GM23338 (cell line): ENCODE measurements around the gene CENPH. TPM values are rescaled to one million over a fixed set of nuclear protein-coding genes. Genes with fewer than 3 reads are reported as not detected.

Experiments
- ATAC-seq: fragments of 200-7000 bp; cut with Tn5 transposase; 3 replicates; pipeline ENCODE4 v1.9.1; 2020
- DNase-seq: peaks from one replicate; pipeline ENCODE4 v3.0.0-alpha.2; 2015; ENCODE audit warnings: low spot score
- H2AFZ ChIP-seq: fragments of 200-600 bp; sonication (generic); 2 replicates; pipeline ENCODE4 v1.8.0; 2016; ENCODE audit warnings: antibody characterized with exemption, mild to moderate bottlenecking, moderate library complexity
- H3F3A ChIP-seq: fragments of 200-600 bp; sonication (generic); replicated peaks from 2 replicates; pipeline ENCODE4 v1.8.0; 2017; ENCODE audit warnings: antibody characterized with exemption, mixed run types, low read depth
- H3K27ac ChIP-seq: fragments of 200-600 bp; sonication (generic); 2 replicates; pipeline ENCODE4 v1.6.1; 2016; ENCODE audit warnings: low read depth
- H3K27me3 ChIP-seq: fragments of 200-600 bp; sonication (generic); 2 replicates; pipeline ENCODE4 v1.8.0; 2016; ENCODE audit warnings: mild to moderate bottlenecking, mixed run types, moderate library complexity; ENCODE audit not compliant: insufficient read depth
- H3K36me3 ChIP-seq: fragments of 200-600 bp; sonication (generic); 2 replicates; pipeline ENCODE4 v1.8.0; 2016; ENCODE audit warnings: mild to moderate bottlenecking; ENCODE audit not compliant: insufficient read depth
- H3K4me1 ChIP-seq: fragments of 200-600 bp; sonication (generic); 2 replicates; pipeline ENCODE4 v1.8.0; 2016; ENCODE audit warnings: mild to moderate bottlenecking, moderate library complexity; ENCODE audit not compliant: insufficient read depth
- H3K4me2 ChIP-seq: fragments of 200-600 bp; sonication (generic); 2 replicates; pipeline ENCODE4 v1.7.1; 2017; ENCODE audit warnings: mixed run types
- H3K4me3 ChIP-seq: fragments of 200-600 bp; sonication (generic); 2 replicates; pipeline ENCODE4 v1.6.1; 2016; ENCODE audit warnings: mixed run types
- H3K79me2 ChIP-seq: fragments of 200-600 bp; sonication (generic); replicated peaks from 2 replicates; pipeline ENCODE4 v1.8.0; 2017; ENCODE audit warnings: mild to moderate bottlenecking; ENCODE audit not compliant: insufficient read depth
- H3K9me2 ChIP-seq: fragments of 200-600 bp; sonication (generic); 2 replicates; pipeline ENCODE4 v1.8.0; 2017; ENCODE audit not compliant: insufficient read depth
- H4K20me1 ChIP-seq: fragments of 200-600 bp; sonication (generic); replicated peaks from 2 replicates; pipeline ENCODE4 v1.8.0; 2017; ENCODE audit warnings: mild to moderate bottlenecking; ENCODE audit not compliant: insufficient read depth
- H3K27ac Mint-ChIP-seq: 2 replicates; pipeline ENCODE4 v1.8.0; 2020; ENCODE audit warnings: inconsistent platforms, mild to moderate bottlenecking, moderate library complexity, mixed read lengths
- H3K27me3 Mint-ChIP-seq: 3 replicates; pipeline ENCODE4 v1.8.0; 2022; ENCODE audit warnings: low read depth, mild to moderate bottlenecking, moderate library complexity, mixed read lengths, inconsistent platforms; ENCODE audit not compliant: insufficient read depth, poor library complexity
- H3K36me3 Mint-ChIP-seq: 3 replicates; pipeline ENCODE4 v1.8.0; 2021; ENCODE audit warnings: low read depth, mild to moderate bottlenecking, inconsistent platforms, moderate library complexity, mixed read lengths
- H3K4me1 Mint-ChIP-seq: 3 replicates; pipeline ENCODE4 v1.8.0; 2020; ENCODE audit warnings: mild to moderate bottlenecking, inconsistent platforms, mixed read lengths
- H3K4me3 Mint-ChIP-seq: 3 replicates; pipeline ENCODE4 v1.8.0; 2021; ENCODE audit warnings: moderate library complexity, mild to moderate bottlenecking, inconsistent platforms, mixed read lengths
- H3K9me3 Mint-ChIP-seq: 3 replicates; pipeline ENCODE4 v1.8.0; 2020; ENCODE audit warnings: moderate library complexity, mild to moderate bottlenecking, inconsistent platforms, mixed read lengths
- CREB1 ChIP-seq: fragments of 250-450 bp; sonication (Bioruptor Pico); IDR thresholded peaks from 2 replicates; pipeline ENCODE4 v1.5.0; 2020; ENCODE audit warnings: low read depth, mild to moderate bottlenecking, moderate library complexity
- ETS1 ChIP-seq: IDR thresholded peaks from 2 replicates; pipeline ENCODE4 v1.6.1; 2016; ENCODE audit warnings: antibody characterized with exemption
- JUNB ChIP-seq: IDR thresholded peaks from one replicate; pipeline ENCODE4 v1.6.1; 2016; ENCODE audit warnings: antibody characterized with exemption; ENCODE audit not compliant: unreplicated experiment
- NANOG ChIP-seq: IDR thresholded peaks from 2 replicates; pipeline ENCODE4 v1.6.1; 2016; ENCODE audit warnings: antibody characterized with exemption, borderline replicate concordance
- POLR2AphosphoS5 ChIP-seq: IDR thresholded peaks from 2 replicates; pipeline ENCODE4 v1.6.1; 2016; ENCODE audit warnings: antibody characterized with exemption, low read depth
- REST ChIP-seq: IDR thresholded peaks from one replicate; pipeline ENCODE4 v1.6.1; 2018; ENCODE audit warnings: antibody characterized with exemption; ENCODE audit not compliant: unreplicated experiment
- STAT1 ChIP-seq: IDR thresholded peaks from one replicate; pipeline ENCODE4 v1.6.1; 2016; ENCODE audit warnings: antibody characterized with exemption; ENCODE audit not compliant: unreplicated experiment
- ZNF114 ChIP-seq: fragments of 250-450 bp; sonication (Bioruptor Pico); IDR thresholded peaks from 2 replicates; pipeline ENCODE4 v1.5.0; 2020; ENCODE audit warnings: mild to moderate bottlenecking, moderate library complexity
- ZNF331 ChIP-seq: fragments of 250-450 bp; sonication (Bioruptor Pico); IDR thresholded peaks from 2 replicates; pipeline ENCODE4 v1.5.0; 2020; ENCODE audit warnings: low read depth, mild to moderate bottlenecking, moderate library complexity
- ZNF462 ChIP-seq: fragments of 250-450 bp; sonication (Bioruptor Pico); IDR thresholded peaks from 2 replicates; pipeline ENCODE4 v1.5.0; 2020; ENCODE audit warnings: mild to moderate bottlenecking, moderate library complexity
- polyA plus RNA-seq: library from polyadenylated mRNA; unstranded; fragments of >200 nt; fragmentation: Nextera tagmentation; extraction: Ambion mirVana; gene quantifications from 2 replicates; pipeline ENCODE4 v1.2.1, GENCODE V29; 2016
- total RNA-seq: library from RNA; depleted of rRNA; stranded (reverse); fragments of >200 nt; shearing (Covaris generic); gene quantifications from 2 replicates; pipeline ENCODE4 v1.2.3, GENCODE V29; 2014

CENPH gene
- total and polyA plus RNA-seq, 2 experiments from 2014 or later: 99.4 to 107 TPM

GRCh38 chr5:69250593-69250992 is 61.2 kb downstream of the CENPH start:
- Histone ChIP-seq H3K79me2 (peaks cover 88% of the 10 kb centered on the region), H3K27ac (peak overlapping the region; percentile 36), H3K27me3 (no peaks in the 10 kb centered on the region), H2AFZ (no peak overlapping the region), H4K20me1 (peaks cover 34% of the 10 kb centered on the region; the same call in 1 of the 2 replicates), H3K9me2 (no peaks in the 10 kb centered on the region), H3K4me2 (no peak overlapping the region), H3K4me1 (no peaks in the 10 kb centered on the region), H3F3A (no peaks in the 10 kb centered on the region), H3K36me3 (no peaks in the 10 kb centered on the region), H3K4me3 (no peak overlapping the region)
- Mint-ChIP-seq H3K36me3 (peaks cover 6% of the 10 kb centered on the region; the same call in 2 of the 3 replicates), H3K27me3 (peaks cover 8% of the 10 kb centered on the region), H3K9me3 (no peaks in the 10 kb centered on the region), H3K4me1 (peaks cover 2% of the 10 kb centered on the region; the same call in 1 of the 3 replicates), H3K27ac (peak overlapping the region; percentile 96), H3K4me3 (no peak overlapping the region)
- TF ChIP-seq ZNF462 (CRISPR knock-in tag) (no peak), CREB1 (CRISPR knock-in tag) (no peak), NANOG (no peak), ZNF114 (no peak), ETS1 (no peak), REST (no peak), JUNB (no peak), STAT1 (no peak), POLR2AphosphoS5 (no peak), ZNF331 (CRISPR knock-in tag) (no peak)
- DNase-seq (no peak), ATAC-seq (no peak)
